Sigmoid colon (tissue), 7 donors: ENCODE results near the gene DHRS7B. TPM values are rescaled to one million over a fixed set of nuclear protein-coding genes. Genes with fewer than 3 reads are reported as not detected.
A peak's percentile ranks its signal among the peaks of the same experiment; 100 is the strongest.

Experiments used
- DNase-seq: peaks from one replicate; pipeline ENCODE4 v3.0.0-alpha.2; 2019
- H3K27ac ChIP-seq, 4 donors: fragments of 200-600 bp; sonication (generic); one replicate each; pipeline ENCODE4 v1.5.1; 2016 to 2019; ENCODE audit warnings: mild to moderate bottlenecking in 1 of 4
- H3K27me3 ChIP-seq, 3 donors: fragments of 200-600 bp; sonication (generic); one replicate each; pipeline ENCODE4 v1.5.1; 2019; ENCODE audit warnings: mild to moderate bottlenecking in 1 of 3
- H3K36me3 ChIP-seq, 4 donors: fragments of 200-600 bp; sonication (generic); one replicate each; pipeline ENCODE4 v1.5.1; 2016 to 2019
- H3K4me1 ChIP-seq, 4 donors: fragments of 200-600 bp; sonication (generic); one replicate each; pipeline ENCODE4 v1.5.1; 2017 to 2019
- H3K4me3 ChIP-seq, 4 donors: fragments of 200-600 bp; sonication (generic); one replicate each; pipeline ENCODE4 v1.5.1; 2017 to 2019; ENCODE audit warnings: mild to moderate bottlenecking in 2 of 4, moderate library complexity in 1 of 4
- H3K9me3 ChIP-seq, 4 donors: fragments of 200-600 bp in 3 of 4; sonication (generic) in 3 of 4; one replicate each; pipeline versions ENCODE4 v1.5.1 to v1.6.1; 2013 to 2019
- CTCF ChIP-seq, 4 experiments: fragments of 450-650 bp in 3 of 4; fragments of 200-600 bp in 1 of 4; IDR thresholded peaks; one replicate each; pipeline ENCODE4 v1.5.1; 2016 to 2019; ENCODE audit warnings: antibody characterized with exemption in 4 of 4, mild to moderate bottlenecking in 3 of 4, moderate library complexity in 2 of 4
- EP300 ChIP-seq, 4 donors: sonication (generic); formaldehyde crosslinking; IDR thresholded peaks; one replicate each; pipeline ENCODE4 v1.6.1; 2017; ENCODE audit warnings: antibody characterized with exemption in 4 of 4
- POLR2A ChIP-seq, 2 donors: fragments of 450-650 bp; IDR thresholded peaks; one replicate each; pipeline ENCODE4 v1.6.1; 2016; ENCODE audit warnings: antibody characterized with exemption in 2 of 2, mild to moderate bottlenecking in 2 of 2, moderate library complexity in 2 of 2
- POLR2AphosphoS5 ChIP-seq, 4 donors: sonication (generic); formaldehyde crosslinking; IDR thresholded peaks; one replicate each; pipeline ENCODE4 v1.6.1; 2017; ENCODE audit warnings: antibody characterized with exemption in 4 of 4
- WGBS, 2 donors: extraction: QIAGEN DNeasy Blood & Tissue Kit; methylation state at CpG; one replicate each; pipeline ENCODE4 v1.1.7; 2013; 5-methylcytosine and 5-hydroxymethylcytosine counted together
- intact Hi-C: fragments of 100-400 bp; cut with DNase I; formaldehyde crosslinking; loops from one replicate; pipeline ENCODE4 v1.15.1; 2023
- polyA plus RNA-seq, 3 donors: library from polyadenylated mRNA; stranded (reverse); fragments of 200-250 nt; gene quantifications; one replicate each; pipeline ENCODE4 v1.2.3, GENCODE V29; 2013
- total RNA-seq, 4 donors: library from RNA; depleted of rRNA; stranded (reverse); fragments of >200 nt; gene quantifications; one replicate each; pipeline ENCODE4 v1.1.0, GENCODE V29; 2016
- donor health status: healthy with polysubstance abuse.
- donor health status: Bipolar disorder and iron deficiency.
- donor health status: healthy.

DHRS7B gene
- total and polyA plus RNA-seq, 7 donors = 8.3 to 31.9 (median 23.2) TPM

- Histone ChIP-seq H3K9me3 (no peaks in the 10 kb centered on the region), H3K36me3 (no peaks in the 10 kb centered on the region), H3K4me3 (peak overlapping the region; percentile 18 to 57 (median 50)), H3K27me3 (no peaks in the 10 kb centered on the region), H3K27ac (peak overlapping the region in 1 of 4 donors; percentile 21), H3K4me1 (peaks cover 0 to 17% (median 5%) of the 10 kb centered on the region in 4 donors)
- 0 to 1% methylated on average over 29 of the region's 29 CpGs for WGBS, 2 donors
- no peak for TF ChIP-seq POLR2A (IDR thresholded peaks at IDR 0.05)
- TF ChIP-seq POLR2AphosphoS5 (IDR thresholded peaks at IDR 0.05) = no peak
- TF ChIP-seq CTCF (IDR thresholded peaks at IDR 0.05) = no peak
- no peak for TF ChIP-seq EP300 (IDR thresholded peaks at IDR 0.05)
- intact Hi-C loops = no loop called here
- DNase-seq = no peak
Observed at GRCh38 chr17:21098934-21099689, 27.7 kb upstream of the DHRS7B start.

- Histone ChIP-seq H3K36me3 (no peaks in the 10 kb centered on the region), H3K27me3 (no peaks in the 10 kb centered on the region), H3K4me3 (no peak overlapping the region), H3K4me1 (peaks cover 0 to 17% (median 5%) of the 10 kb centered on the region in 4 donors), H3K9me3 (no peaks in the 10 kb centered on the region), H3K27ac (no peak overlapping the region)
- 56 to 78% methylated on average over 2 of the region's 2 CpGs for WGBS, 2 donors
- TF ChIP-seq POLR2A (IDR thresholded peaks at IDR 0.05) (no peak), CTCF (IDR thresholded peaks at IDR 0.05) (no peak), POLR2AphosphoS5 (IDR thresholded peaks at IDR 0.05) (no peak)
- DNase-seq = no peak
- intact Hi-C loops = no loop called here
Observed at GRCh38 chr17:21100636-21101035, 26.1 kb upstream of the DHRS7B start.

GRCh38 chr17:21104608-21105007 is 22.2 kb upstream of the DHRS7B start:
- Histone ChIP-seq H3K27me3 (no peaks in the 10 kb centered on the region), H3K4me1 (peaks cover 0 to 5% (median 1%) of the 10 kb centered on the region in 4 donors), H3K27ac (no peak overlapping the region), H3K9me3 (no peaks in the 10 kb centered on the region), H3K36me3 (no peaks in the 10 kb centered on the region), H3K4me3 (no peak overlapping the region)
- no peak for DNase-seq
- 71 to 95% methylated on average over 7 of the region's 7 CpGs for WGBS, 2 donors
- no peak for TF ChIP-seq CTCF (IDR thresholded peaks at IDR 0.05)
- TF ChIP-seq POLR2AphosphoS5 (IDR thresholded peaks at IDR 0.05) = no peak
- TF ChIP-seq POLR2A (IDR thresholded peaks at IDR 0.05) = no peak
- TF ChIP-seq EP300 (IDR thresholded peaks at IDR 0.05) = no peak
- intact Hi-C loops = no loop called here

GRCh38 chr17:21105064-21105894 is 21.5 kb upstream of the DHRS7B start:
- Histone ChIP-seq H3K4me1 (no peaks in the 10 kb centered on the region), H3K36me3 (no peaks in the 10 kb centered on the region), H3K9me3 (no peaks in the 10 kb centered on the region), H3K27ac (no peak overlapping the region), H3K27me3 (no peaks in the 10 kb centered on the region), H3K4me3 (no peak overlapping the region)
- intact Hi-C loops = no loop called here
- 69 to 76% methylated on average over 5 of the region's 5 CpGs for WGBS, 2 donors
- TF ChIP-seq CTCF (IDR thresholded peaks at IDR 0.05) = no peak
- TF ChIP-seq POLR2AphosphoS5 (IDR thresholded peaks at IDR 0.05) = no peak
- no peak for TF ChIP-seq POLR2A (IDR thresholded peaks at IDR 0.05)
- no peak for TF ChIP-seq EP300 (IDR thresholded peaks at IDR 0.05)
- DNase-seq = no peak
